ENCODE measurements around the gene GTF3C5.

GTF3C5 gene

GRCh38 chr9:133107245-133107722 lies 76.5 kb downstream of the GTF3C5 start:
- H3K4me3 ChIP-seq (ENCODE audit: low read length), result no peak overlapping the region
- TF ChIP-seq CTCF (conservative IDR thresholded peaks at IDR 0.05; ENCODE audit: low read length), result no peak
- no peak for DNase-seq (ENCODE audit: low read depth)
